Measurements from ENCODE around the gene SNIP1. TPM values are rescaled to one million over a fixed set of nuclear protein-coding genes. Genes with fewer than 3 reads are reported as not detected.
"Not testable (repeated sequence)": the region's sequence is repeated elsewhere in the genome, so short reads cannot be mapped to it uniquely, and the experiment has no call there.

Gene SNIP1
- total RNA-seq, 4 donors from 2014 or later = 5.2 to 9.2 (median 6.5) TPM

GRCh38 chr1:37514350-37515184 is 39.5 kb downstream of the SNIP1 start, which contains the start of gene MEAF6:
TSS of gene MEAF6 (minus strand) at chr1:37514766. CDS start at chr1:37514746, 20 bp downstream.
- intact Hi-C loops (cut with DNase I; ENCODE audit: low total_unique reads) (loop anchor here (1.0 to 5.0 kb wide), 3 partner anchors 20 to 178 kb away; partner anchors contain the start of genes CDCA8 and SNIP1), in situ Hi-C loops (cut with MboI; ENCODE audit: low sequenced_read_pairs in 4 of 4) (no loop called here)
- H3K4me1 ChIP-seq = peaks cover 11 to 14% of the 10 kb centered on the region in 2 donors

GRCh38 chr1:37513795-37514349 is 40.2 kb downstream of the SNIP1 start:
- ATAC-seq = peak in 1 of 2 donors; percentile 14
- in situ Hi-C loops (cut with MboI; ENCODE audit: low sequenced_read_pairs in 4 of 4) = no loop called here
- Histone ChIP-seq H3K27me3 (no peaks in the 10 kb centered on the region), H3K27ac (peak overlapping the region; percentile 86 to 96 (median 91)), H3K9me3 (no peaks in the 10 kb centered on the region), H3K4me1 (peaks cover 11 to 14% of the 10 kb centered on the region in 2 donors), H3K36me3 (peaks cover 0 to 22% of the 10 kb centered on the region in 2 donors), H3K4me3 (peak overlapping the region; percentile 62 to 96 (median 70))
- intact Hi-C loops (cut with DNase I; ENCODE audit: low total_unique reads) = loop anchor here (1.0 to 5.0 kb wide), 3 partner anchors 21 to 178 kb away; partner anchors contain the start of genes CDCA8 and SNIP1
- no peak for TF ChIP-seq CTCF (IDR thresholded peaks at IDR 0.05 in 4 of 5, conservative IDR thresholded peaks at IDR 0.05 in 1 of 5)
- no peak for TF ChIP-seq POLR2A (IDR thresholded peaks at IDR 0.05)
- no peak for DNase-seq

More at GRCh38 chr1:37514350-37515184, 39.5 kb downstream of the SNIP1 start, which contains the start of gene MEAF6:
- Histone ChIP-seq H3K27ac (peak within 1 kb of the TSS; percentile 86 to 96 (median 91)), H3K27me3 (no peaks in the 10 kb centered on the region), H3K9me3 (no peaks in the 10 kb centered on the region), H3K36me3 (peaks cover 0 to 15% of the 10 kb centered on the region in 2 donors), H3K4me3 (peak within 1 kb of the TSS; percentile 62 to 96 (median 70))
- peak; percentile 61 to 73 for DNase-seq
- peak; percentile 96 to 97 for ATAC-seq
- TF ChIP-seq POLR2A (IDR thresholded peaks at IDR 0.05) (peak; percentile 66 to 74), CTCF (IDR thresholded peaks at IDR 0.05 in 4 of 5, conservative IDR thresholded peaks at IDR 0.05 in 1 of 5) (peak; percentile 70 to 94 (median 87))

GRCh38 chr1:37509181-37509580 is 44.9 kb downstream of the SNIP1 start:
- Histone ChIP-seq H3K27ac (peak overlapping the region in 2 of 4 donors; percentile 67 to 73), H3K27me3 (no peaks in the 10 kb centered on the region), H3K4me3 (no peak overlapping the region), H3K36me3 (peaks cover 0 to 48% of the 10 kb centered on the region in 2 donors), H3K9me3 (no peaks in the 10 kb centered on the region), H3K4me1 (peaks cover 14 to 20% of the 10 kb centered on the region in 2 donors)
- ATAC-seq (no peak), DNase-seq (no peak)
- intact Hi-C loops (cut with DNase I; ENCODE audit: low total_unique reads) (no loop called here), in situ Hi-C loops (cut with MboI; ENCODE audit: low sequenced_read_pairs in 4 of 4) (no loop called here)
- no peak for TF ChIP-seq CTCF (IDR thresholded peaks at IDR 0.05 in 4 of 5, conservative IDR thresholded peaks at IDR 0.05 in 1 of 5)
- no peak for TF ChIP-seq POLR2A (IDR thresholded peaks at IDR 0.05)

GRCh38 chr1:37506740-37507139 is 47.4 kb downstream of the SNIP1 start:
- in situ Hi-C loops (cut with MboI; ENCODE audit: low sequenced_read_pairs in 4 of 4) (no loop called here), intact Hi-C loops (cut with DNase I; ENCODE audit: low total_unique reads) (no loop called here)
- DNase-seq (no peak), ATAC-seq (no peak)
- Histone ChIP-seq H3K36me3 (peaks cover 0 to 43% of the 10 kb centered on the region in 2 donors), H3K4me3 (no peak overlapping the region), H3K4me1 (peaks cover 0 to 12% of the 10 kb centered on the region in 2 donors), H3K9me3 (no peaks in the 10 kb centered on the region), H3K27me3 (no peaks in the 10 kb centered on the region), H3K27ac (peak overlapping the region in 1 of 4 donors; percentile 73)
- TF ChIP-seq POLR2A (IDR thresholded peaks at IDR 0.05) (no peak), CTCF (IDR thresholded peaks at IDR 0.05 in 4 of 5, conservative IDR thresholded peaks at IDR 0.05 in 1 of 5) (no peak)

- H3K4me3 ChIP-seq; DNase-seq; H3K9me3 ChIP-seq; H3K27me3 ChIP-seq; ATAC-seq; H3K27ac ChIP-seq; intact Hi-C loops (cut with DNase I; ENCODE audit: low total_unique reads); in situ Hi-C loops (cut with MboI; ENCODE audit: low sequenced_read_pairs in 4 of 4): not testable (repeated sequence)
- Histone ChIP-seq H3K36me3 (peaks cover 0 to 33% of the 10 kb centered on the region in 2 donors), H3K4me1 (peaks cover 12 to 16% of the 10 kb centered on the region in 2 donors)
Observed at GRCh38 chr1:37502791-37503190, 51.3 kb downstream of the SNIP1 start.

Data from gastrocnemius medialis (tissue), 4 donors.